A549 (cell line): Measurements from ENCODE around the gene TGFBR3. TPM values are rescaled to one million over a fixed set of nuclear protein-coding genes. Genes with fewer than 3 reads are reported as not detected.

Experiments used
- ATAC-seq, 2 experiments: fragments of 200-7000 bp in 1 of 2; fragments of >200 bp in 1 of 2; cut with Nextera tagmentation in 1 of 2; cut with Tn5 transposase in 1 of 2; 3 replicates each; pipeline versions ENCODE4 v1.8.0 to v1.9.1; 2018 to 2020; ENCODE audit warnings: mild to moderate bottlenecking in 1 of 2, moderate library complexity in 1 of 2
- CTCF ChIA-PET: fragments of 300-600 bp; sonication (Branson Sonifier 250); formaldehyde crosslinking; extraction: SDS; loops from one replicate; lab custom pipeline; 2021; ENCODE audit warnings: antibody characterized with exemption, inconsistent platforms; lab: Yijun Ruan, JAX
- POLR2A ChIA-PET: fragments of 350-600 bp; formaldehyde crosslinking; extraction: SDS; loops from one replicate; lab custom pipeline; 2021; ENCODE audit warnings: antibody characterized with exemption, inconsistent platforms; lab: Yijun Ruan, JAX
- DNase-seq, 2 experiments: peaks; one replicate each; pipeline versions ENCODE4 v3.0.0 to v3.0.0-alpha.2; 2011 to 2016; ENCODE audit warnings: low read depth in 1 of 2, low spot score in 1 of 2
- FAIRE-seq: peaks from 2 replicates; lab custom pipeline; 2011; peaks lifted over from hg19 to GRCh38; lab: Jason Lieb, UNC
- H3K27ac ChIP-seq, 2 experiments: fragments of >200 bp; sonication (Bioruptor Twin); formaldehyde crosslinking; 3 replicates each; pipeline ENCODE4 v1.5.1; 2016 to 2017
- H3K4me1 ChIP-seq: fragments of >200 bp; sonication (Bioruptor Twin); formaldehyde crosslinking; 3 replicates; pipeline ENCODE4 v1.6.1; 2016
- H3K4me2 ChIP-seq: fragments of >200 bp; sonication (Bioruptor Twin); formaldehyde crosslinking; 3 replicates; pipeline ENCODE4 v1.6.1; 2016
- H3K4me3 ChIP-seq: fragments of >200 bp; sonication (Bioruptor Twin); formaldehyde crosslinking; 3 replicates; pipeline ENCODE4 v1.5.1; 2016
- H3K9me3 ChIP-seq: fragments of >200 bp; sonication (Bioruptor Twin); formaldehyde crosslinking; 3 replicates; pipeline ENCODE4 v1.6.1; 2016
- CEBPB ChIP-seq, 2 experiments: fragments of >200 bp in 1 of 2; sonication (Bioruptor Twin) in 1 of 2; formaldehyde crosslinking in 1 of 2; IDR thresholded peaks; 2 replicates each; pipeline ENCODE4 v1.6.1; 2012 to 2016
- CTCF ChIP-seq: fragments of >200 bp; sonication (Bioruptor Twin); formaldehyde crosslinking; IDR thresholded peaks from 3 replicates; pipeline ENCODE4 v1.5.1; 2016
- FOSL2 ChIP-seq, 2 experiments: fragments of 450-650 bp in 1 of 2; fragments of >200 bp in 1 of 2; sonication (Bioruptor Twin) in 1 of 2; formaldehyde crosslinking; IDR thresholded peaks; 2 replicates each; pipeline versions ENCODE4 v1.5.0 to v1.6.1; 2016 to 2020; ENCODE audit warnings: mild to moderate bottlenecking in 1 of 2, moderate library complexity in 1 of 2
- HDAC2 ChIP-seq: fragments of 200-600 bp; sonication (generic); IDR thresholded peaks from 2 replicates; pipeline ENCODE4 v1.6.1; 2016
- MYC ChIP-seq: IDR thresholded peaks from 2 replicates; pipeline ENCODE4 v1.6.1; 2012; ENCODE audit warnings: mild to moderate bottlenecking, inconsistent platforms, low read length, improper control_type of control experiment, borderline replicate concordance
- NPAS2 ChIP-seq: fragments of 250-450 bp; sonication (Bioruptor Pico); IDR thresholded peaks from 2 replicates; pipeline ENCODE4 v1.8.0; 2022; ENCODE audit warnings: mild to moderate bottlenecking, moderate library complexity, borderline replicate concordance
- PBX3 ChIP-seq: IDR thresholded peaks from 2 replicates; pipeline ENCODE4 v1.6.1; 2012
- POLR2A ChIP-seq: IDR thresholded peaks from 2 replicates; pipeline ENCODE4 v1.6.1; 2012; ENCODE audit warnings: mild to moderate bottlenecking, low read length
- RARB ChIP-seq: fragments of 250-450 bp; sonication (Bioruptor Pico); IDR thresholded peaks from 2 replicates; pipeline ENCODE4 v1.8.0; 2021; ENCODE audit warnings: mild to moderate bottlenecking, moderate library complexity
- RNF2 ChIP-seq: fragments of 200-600 bp; sonication (generic); IDR thresholded peaks from 2 replicates; pipeline ENCODE4 v1.6.1; 2016; ENCODE audit warnings: low read depth, mild to moderate bottlenecking, antibody characterized with exemption, moderate library complexity, borderline replicate concordance
- WGBS: methylation state at CpG from one replicate; pipeline ENCODE4 v1.1.6; 2017; ENCODE audit errors: missing lambda C conversion rate; 5-methylcytosine and 5-hydroxymethylcytosine counted together
- polyA plus RNA-seq, 4 experiments: library from polyadenylated mRNA; depleted of rRNA in 3 of 4; stranded (reverse); fragments of >200 nt; fragmentation: RNase III in 1 of 4; extraction: RNeasy Plus Mini Kit Qiagen cat#74134 plus additional on column Dnase treatment in 1 of 4; gene quantifications; 2 replicates in 3 of 4; 3 replicates in 1 of 4; pipeline ENCODE4 v1.2.3, GENCODE V29; 2011 to 2017
- TF ChIP-seq, protein P1 (sequence below): fragments of 450-650 bp; IDR thresholded peaks from 2 replicates; pipeline ENCODE4 v1.6.1; 2014; ENCODE audit warnings: antibody characterized with exemption
- TF ChIP-seq, protein P2 (sequence below): fragments of 200-600 bp; sonication (generic); IDR thresholded peaks from 2 replicates; pipeline ENCODE4 v1.6.1; 2016; ENCODE audit warnings: antibody characterized with exemption, mild to moderate bottlenecking, moderate library complexity

The TGFBR3 gene
- polyA plus RNA-seq, 2 of the 4 experiments (the other 2 are of a cell fraction): 5.0 to 8.9 TPM

DNA sequence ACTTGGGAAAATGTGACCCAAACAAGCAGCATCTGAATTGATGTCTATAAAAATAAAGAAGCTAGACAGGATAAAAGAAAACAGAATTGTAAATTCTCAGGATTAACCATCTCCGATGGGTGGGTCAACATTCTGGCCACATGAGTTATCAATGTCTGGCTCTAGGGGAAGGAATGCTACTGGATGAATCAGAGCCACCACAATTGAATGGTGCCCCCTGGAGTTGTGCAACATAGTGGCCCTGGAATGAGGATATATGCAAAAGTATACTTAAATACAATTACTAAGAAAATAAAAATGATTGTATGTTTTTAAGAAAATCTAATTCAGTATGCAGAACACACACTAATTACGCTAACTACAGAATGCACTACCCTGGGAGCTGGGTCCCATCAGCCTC is 185.6 kb downstream of the TGFBR3 start:
- CTCF ChIA-PET: interaction anchor here (1.1 kb wide), 1 partner anchor 123 kb away, joined by 3 read pairs; no protein-coding TSS in a partner anchor
- FAIRE-seq (no peak), DNase-seq (peak in 1 of 2 experiments; percentile 6), ATAC-seq (no peak)
- 89% methylated on average over 2 of the region's 2 CpGs for WGBS
- TF ChIP-seq HDAC2 (no peak), FOSL2 (IDR thresholded peaks at IDR 0.05) (no peak), FOSL2 (CRISPR knock-in tag; IDR thresholded peaks at IDR 0.05) (no peak), RNF2 (no peak), PBX3 (no peak)
- TF ChIP-seq, protein P1, sequence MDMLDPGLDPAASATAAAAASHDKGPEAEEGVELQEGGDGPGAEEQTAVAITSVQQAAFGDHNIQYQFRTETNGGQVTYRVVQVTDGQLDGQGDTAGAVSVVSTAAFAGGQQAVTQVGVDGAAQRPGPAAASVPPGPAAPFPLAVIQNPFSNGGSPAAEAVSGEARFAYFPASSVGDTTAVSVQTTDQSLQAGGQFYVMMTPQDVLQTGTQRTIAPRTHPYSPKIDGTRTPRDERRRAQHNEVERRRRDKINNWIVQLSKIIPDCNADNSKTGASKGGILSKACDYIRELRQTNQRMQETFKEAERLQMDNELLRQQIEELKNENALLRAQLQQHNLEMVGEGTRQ: no peak
- H3K27ac ChIP-seq: no peak overlapping the region
- peaks cover 10% of the 10 kb centered on the region for H3K4me1 ChIP-seq
- no peak overlapping the region for H3K4me2 ChIP-seq
- POLR2A ChIA-PET: no interaction called here
- no peak overlapping the region for H3K4me3 ChIP-seq
- H3K9me3 ChIP-seq: no peaks in the 10 kb centered on the region

- ChIA-PET CTCF (no interaction called here), POLR2A (no interaction called here)
- Histone ChIP-seq H3K4me1 (peaks cover 10% of the 10 kb centered on the region), H3K4me2 (no peak overlapping the region), H3K27ac (no peak overlapping the region), H3K9me3 (no peaks in the 10 kb centered on the region), H3K4me3 (no peak overlapping the region)
- TF ChIP-seq MYC (no peak), CEBPB (IDR thresholded peaks at IDR 0.05) (no peak)
- TF ChIP-seq, protein P1: no peak
- FAIRE-seq (no peak), ATAC-seq (no peak), DNase-seq (no peak)
- 89% methylated on average over 4 of the region's 4 CpGs for WGBS
Measured at GRCh38 chr1:91699339-91699974, 186.5 kb downstream of the TGFBR3 start.

DNA sequence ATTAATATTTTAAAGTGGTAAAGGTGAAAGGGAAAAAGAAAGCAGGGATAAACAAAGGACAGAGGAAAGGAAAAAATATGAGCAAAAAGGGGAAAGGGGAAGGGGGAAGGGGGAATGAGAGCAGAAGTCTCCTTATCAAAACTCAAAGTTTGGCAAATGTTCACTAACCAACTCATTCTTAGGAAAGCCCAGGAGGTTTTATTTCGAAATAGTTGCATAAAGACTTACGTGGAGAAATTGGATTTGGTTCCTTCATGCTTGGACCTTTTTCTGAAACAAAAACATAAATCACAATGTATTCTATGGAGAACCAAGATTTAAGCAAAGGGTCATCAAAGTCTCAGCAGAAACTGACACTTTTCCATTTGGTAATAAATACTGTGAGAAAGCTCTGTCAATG is 188.1 kb downstream of the TGFBR3 start:
- DNase-seq: no peak
- no peak for TF ChIP-seq CTCF
- TF ChIP-seq CEBPB (IDR thresholded peaks at IDR 0.05): peak in 1 of 2 experiments; percentile 17; a peak in 1 of 4 replicates
- ATAC-seq: no peak
- WGBS: 85% methylated on average over 2 of the region's 2 CpGs
- ChIA-PET CTCF (no interaction called here), POLR2A (no interaction called here)
- Histone ChIP-seq H3K4me1 (peaks cover 10% of the 10 kb centered on the region), H3K4me3 (no peak overlapping the region), H3K4me2 (no peak overlapping the region), H3K9me3 (no peaks in the 10 kb centered on the region), H3K27ac (no peak overlapping the region)
- FAIRE-seq: no peak

DNA sequence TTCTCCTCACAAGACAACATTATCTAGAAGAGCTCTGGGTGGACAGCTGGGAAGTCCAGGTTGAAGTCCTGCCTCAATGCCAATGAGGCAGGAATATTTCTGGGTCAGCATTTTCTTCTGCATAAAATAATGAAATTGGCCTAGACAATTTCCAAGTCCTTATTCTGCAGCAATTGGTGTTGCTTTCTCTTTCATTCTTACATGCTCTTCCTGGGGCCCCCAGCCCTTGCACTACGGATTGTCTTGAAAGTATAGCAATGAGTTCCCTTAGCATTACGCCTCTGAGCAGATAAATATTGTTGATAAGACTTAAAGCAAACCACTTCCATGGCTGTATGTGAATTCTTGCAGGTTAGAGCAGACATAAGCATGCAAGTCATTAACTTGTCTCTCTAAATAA is 188.5 kb downstream of the TGFBR3 start:
- H3K4me1 ChIP-seq: peaks cover 10% of the 10 kb centered on the region
- DNase-seq (no peak), FAIRE-seq (no peak), ATAC-seq (no peak)
- no peaks in the 10 kb centered on the region for H3K9me3 ChIP-seq
- H3K27ac ChIP-seq: no peak overlapping the region
- no peak overlapping the region for H3K4me3 ChIP-seq
- TF ChIP-seq NPAS2 (CRISPR knock-in tag) (no peak), POLR2A (no peak), RARB (CRISPR knock-in tag) (no peak)
- TF ChIP-seq, protein P2, sequence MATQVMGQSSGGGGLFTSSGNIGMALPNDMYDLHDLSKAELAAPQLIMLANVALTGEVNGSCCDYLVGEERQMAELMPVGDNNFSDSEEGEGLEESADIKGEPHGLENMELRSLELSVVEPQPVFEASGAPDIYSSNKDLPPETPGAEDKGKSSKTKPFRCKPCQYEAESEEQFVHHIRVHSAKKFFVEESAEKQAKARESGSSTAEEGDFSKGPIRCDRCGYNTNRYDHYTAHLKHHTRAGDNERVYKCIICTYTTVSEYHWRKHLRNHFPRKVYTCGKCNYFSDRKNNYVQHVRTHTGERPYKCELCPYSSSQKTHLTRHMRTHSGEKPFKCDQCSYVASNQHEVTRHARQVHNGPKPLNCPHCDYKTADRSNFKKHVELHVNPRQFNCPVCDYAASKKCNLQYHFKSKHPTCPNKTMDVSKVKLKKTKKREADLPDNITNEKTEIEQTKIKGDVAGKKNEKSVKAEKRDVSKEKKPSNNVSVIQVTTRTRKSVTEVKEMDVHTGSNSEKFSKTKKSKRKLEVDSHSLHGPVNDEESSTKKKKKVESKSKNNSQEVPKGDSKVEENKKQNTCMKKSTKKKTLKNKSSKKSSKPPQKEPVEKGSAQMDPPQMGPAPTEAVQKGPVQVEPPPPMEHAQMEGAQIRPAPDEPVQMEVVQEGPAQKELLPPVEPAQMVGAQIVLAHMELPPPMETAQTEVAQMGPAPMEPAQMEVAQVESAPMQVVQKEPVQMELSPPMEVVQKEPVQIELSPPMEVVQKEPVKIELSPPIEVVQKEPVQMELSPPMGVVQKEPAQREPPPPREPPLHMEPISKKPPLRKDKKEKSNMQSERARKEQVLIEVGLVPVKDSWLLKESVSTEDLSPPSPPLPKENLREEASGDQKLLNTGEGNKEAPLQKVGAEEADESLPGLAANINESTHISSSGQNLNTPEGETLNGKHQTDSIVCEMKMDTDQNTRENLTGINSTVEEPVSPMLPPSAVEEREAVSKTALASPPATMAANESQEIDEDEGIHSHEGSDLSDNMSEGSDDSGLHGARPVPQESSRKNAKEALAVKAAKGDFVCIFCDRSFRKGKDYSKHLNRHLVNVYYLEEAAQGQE: no peak
- WGBS: 95% methylated on average over 2 of the region's 2 CpGs
- CTCF ChIA-PET: no interaction called here
- POLR2A ChIA-PET: no interaction called here
- H3K4me2 ChIP-seq: no peak overlapping the region
